ENCODE results near the gene CALR. TPM values are rescaled to one million over a fixed set of nuclear protein-coding genes. Genes with fewer than 3 reads are reported as not detected.

CALR gene
- total and polyA plus RNA-seq, 2 experiments from 2014 or later = 1,015 to 1,238 TPM

DNA sequence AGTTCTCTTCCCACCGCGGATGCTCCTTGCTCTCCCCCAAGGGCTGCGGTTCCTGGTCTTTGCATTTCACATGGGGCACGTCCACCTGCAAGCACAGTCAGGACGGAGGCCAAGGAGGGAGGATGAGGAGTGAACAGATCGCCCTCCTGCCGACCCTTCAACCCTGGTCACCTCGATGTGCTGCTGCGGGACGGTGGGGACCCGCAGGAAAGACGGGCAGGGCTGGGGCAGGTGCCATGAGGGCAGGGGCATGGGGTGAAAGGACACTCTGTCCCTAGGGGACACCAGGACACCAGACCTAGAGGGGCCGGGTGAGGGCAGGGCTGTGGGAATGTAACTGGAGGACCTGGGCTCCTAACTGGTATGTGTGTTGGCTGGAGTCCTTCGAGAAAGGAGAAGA is 20.2 kb upstream of the CALR start:
- Histone ChIP-seq H3K9me2 (ENCODE audit: insufficient read depth) (no peaks in the 10 kb centered on the region), H3K27me3 (replicated peaks; ENCODE audit: insufficient read depth) (no peaks in the 10 kb centered on the region), H3K4me1 (ENCODE audit: insufficient read depth) (peaks cover 8% of the 10 kb centered on the region; the same call in 1 of the 2 replicates), H3K27ac (no peak overlapping the region), H3K9me3 (ENCODE audit: low read depth) (no peaks in the 10 kb centered on the region), H3K36me3 (ENCODE audit: low read depth) (no peaks in the 10 kb centered on the region), H3K79me2 (ENCODE audit: insufficient read depth) (no peaks in the 10 kb centered on the region), H3K4me3 (no peak overlapping the region), H3K4me2 (ENCODE audit: unreplicated experiment) (no peak overlapping the region), H3K9ac (no peak overlapping the region), H3F3A (ENCODE audit: insufficient read depth) (peaks cover 16% of the 10 kb centered on the region; the same call in 1 of the 2 replicates), H4K20me1 (ENCODE audit: insufficient read depth) (no peaks in the 10 kb centered on the region), H2AFZ (no peak overlapping the region)
- in situ Hi-C loops (cut with MboI) = no loop called here
- no peak for DNase-seq
- TF ChIP-seq EZH2 (IDR thresholded peaks at IDR 0.05; ENCODE audit: insufficient read depth, poor library complexity, severe bottlenecking) (no peak), EZH2phosphoT487 (IDR thresholded peaks at IDR 0.05; ENCODE audit: insufficient read depth, low read depth) (no peak)
- WGBS, 2 experiments (ENCODE audit: low coverage in 1 of 2, low lambda C conversion rate in 2 of 2, missing lambda C conversion rate in 2 of 2) = 92% methylated on average over 14 of the region's 14 CpGs

DNA sequence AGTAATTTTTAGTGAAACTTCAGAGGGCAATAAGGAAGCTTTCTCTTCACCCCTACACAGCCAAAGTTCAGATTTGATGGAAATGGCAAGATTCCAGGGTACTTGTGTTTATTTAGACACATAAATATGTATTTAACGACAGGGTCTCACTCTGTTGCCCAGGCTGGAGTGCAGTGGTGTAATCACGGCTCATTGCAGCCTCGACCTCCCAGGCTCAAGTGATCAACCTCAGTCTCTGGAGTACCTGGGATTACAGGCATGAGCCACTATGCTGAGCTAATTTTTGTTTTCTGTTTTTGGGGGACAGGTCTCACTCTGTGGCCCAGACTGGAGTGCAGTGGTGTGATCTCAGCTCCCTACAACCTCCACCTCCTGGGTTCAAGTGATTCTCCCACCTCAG is 17.4 kb upstream of the CALR start:
- TF ChIP-seq EZH2 (IDR thresholded peaks at IDR 0.05; ENCODE audit: insufficient read depth, poor library complexity, severe bottlenecking) = no peak
- no peak for TF ChIP-seq EZH2phosphoT487 (IDR thresholded peaks at IDR 0.05; ENCODE audit: insufficient read depth, low read depth)
- H3K79me2 ChIP-seq (ENCODE audit: insufficient read depth) = no peaks in the 10 kb centered on the region
- no peak overlapping the region for H3K4me2 ChIP-seq (ENCODE audit: unreplicated experiment)
- in situ Hi-C loops (cut with MboI) = no loop called here
- H3K4me1 ChIP-seq (ENCODE audit: insufficient read depth) = no peaks in the 10 kb centered on the region
- H3K9ac ChIP-seq = no peak overlapping the region
- no peaks in the 10 kb centered on the region for H3K9me2 ChIP-seq (ENCODE audit: insufficient read depth)
- no peak overlapping the region for H2AFZ ChIP-seq
- no peaks in the 10 kb centered on the region for H4K20me1 ChIP-seq (ENCODE audit: insufficient read depth)
- no peaks in the 10 kb centered on the region for H3K9me3 ChIP-seq (ENCODE audit: low read depth)
- H3K36me3 ChIP-seq (ENCODE audit: low read depth) = peaks cover 20% of the 10 kb centered on the region
- WGBS, 2 experiments (ENCODE audit: low coverage in 1 of 2, low lambda C conversion rate in 2 of 2, missing lambda C conversion rate in 2 of 2) = 73 to 78% methylated on average over 3 of the region's 3 CpGs
- peaks cover 16% of the 10 kb centered on the region for H3F3A ChIP-seq (ENCODE audit: insufficient read depth)
- DNase-seq = no peak
- no peak overlapping the region for H3K27ac ChIP-seq
- no peak overlapping the region for H3K4me3 ChIP-seq
- no peaks in the 10 kb centered on the region for H3K27me3 ChIP-seq (replicated peaks; ENCODE audit: insufficient read depth)

DNA sequence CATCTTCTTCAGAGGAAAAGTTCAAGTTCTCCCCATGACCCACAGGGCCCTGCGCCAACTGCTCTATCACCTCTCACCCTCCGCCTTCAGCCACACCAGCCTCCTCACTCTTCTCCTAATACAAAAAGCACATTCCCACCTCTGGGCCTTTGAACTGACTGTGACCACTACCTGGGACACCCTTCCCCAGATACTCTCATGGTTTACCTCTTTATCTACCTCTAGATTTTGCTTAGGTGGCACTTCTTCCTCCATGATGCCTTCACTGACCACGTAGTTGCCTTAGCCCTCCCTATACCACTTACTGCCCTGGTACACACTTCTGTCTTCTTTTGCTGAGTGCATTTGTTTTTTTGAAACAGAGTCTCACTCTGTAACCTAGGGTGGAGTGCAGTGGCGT is 15.4 kb upstream of the CALR start:
- no peaks in the 10 kb centered on the region for H3K27me3 ChIP-seq (replicated peaks; ENCODE audit: insufficient read depth)
- H3K36me3 ChIP-seq (ENCODE audit: low read depth) = peaks cover 33% of the 10 kb centered on the region
- no peaks in the 10 kb centered on the region for H3K9me3 ChIP-seq (ENCODE audit: low read depth)
- no peaks in the 10 kb centered on the region for H3K4me1 ChIP-seq (ENCODE audit: insufficient read depth)
- H3K9ac ChIP-seq = no peak overlapping the region
- no peaks in the 10 kb centered on the region for H4K20me1 ChIP-seq (ENCODE audit: insufficient read depth)
- H3K79me2 ChIP-seq (ENCODE audit: insufficient read depth) = no peaks in the 10 kb centered on the region
- H3K4me3 ChIP-seq = no peak overlapping the region
- peaks cover 16% of the 10 kb centered on the region for H3F3A ChIP-seq (ENCODE audit: insufficient read depth)
- H2AFZ ChIP-seq = no peak overlapping the region
- no peaks in the 10 kb centered on the region for H3K9me2 ChIP-seq (ENCODE audit: insufficient read depth)
- TF ChIP-seq EZH2phosphoT487 (IDR thresholded peaks at IDR 0.05; ENCODE audit: insufficient read depth, low read depth) (no peak), EZH2 (IDR thresholded peaks at IDR 0.05; ENCODE audit: insufficient read depth, poor library complexity, severe bottlenecking) (no peak)
- 96 to 99% methylated on average over 4 of the region's 4 CpGs for WGBS, 2 experiments (ENCODE audit: low coverage in 1 of 2, low lambda C conversion rate in 2 of 2, missing lambda C conversion rate in 2 of 2)
- in situ Hi-C loops (cut with MboI) = no loop called here
- no peak for DNase-seq
- no peak overlapping the region for H3K4me2 ChIP-seq (ENCODE audit: unreplicated experiment)
- H3K27ac ChIP-seq = no peak overlapping the region

DNA sequence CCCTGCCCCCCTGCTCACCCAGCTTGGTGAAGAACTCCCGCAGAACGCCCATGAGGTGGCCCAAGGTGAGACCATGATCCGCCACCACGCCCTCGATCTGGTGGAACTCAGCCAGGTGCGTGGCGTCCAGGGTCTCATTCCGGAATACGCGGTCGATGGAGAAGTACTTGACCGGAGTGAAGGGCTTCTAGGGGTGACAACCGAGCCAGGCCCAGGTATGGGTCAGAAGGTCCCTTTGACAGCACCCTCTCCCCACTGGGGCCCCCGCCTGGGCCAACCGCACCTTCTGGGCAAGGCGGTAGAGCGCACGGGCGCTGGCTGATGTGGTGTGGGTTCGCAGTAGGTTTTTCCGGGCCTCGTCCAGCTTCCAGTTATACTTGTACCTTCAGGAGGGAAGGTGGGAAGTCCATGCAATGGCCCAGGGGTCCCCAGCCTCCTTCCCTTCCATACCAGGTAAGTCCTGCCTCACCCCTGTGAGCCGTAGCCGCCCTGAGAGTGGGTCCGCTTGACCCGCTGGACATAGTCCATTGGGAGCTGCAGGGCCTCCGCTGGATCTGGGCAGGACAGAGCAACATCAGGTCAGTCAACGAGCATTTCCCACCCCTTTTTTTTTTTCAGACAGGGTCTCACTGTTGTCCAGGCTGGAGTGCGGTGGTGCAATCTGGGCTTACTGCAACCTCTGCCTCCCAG is 13.6 kb upstream of the CALR start:
- Histone ChIP-seq H3K9me2 (ENCODE audit: insufficient read depth) (no peaks in the 10 kb centered on the region), H3K4me1 (ENCODE audit: insufficient read depth) (no peaks in the 10 kb centered on the region), H3K79me2 (ENCODE audit: insufficient read depth) (peaks cover 5% of the 10 kb centered on the region), H3F3A (ENCODE audit: insufficient read depth) (peaks cover 13% of the 10 kb centered on the region), H3K9me3 (ENCODE audit: low read depth) (no peaks in the 10 kb centered on the region), H3K4me3 (no peak overlapping the region), H3K36me3 (ENCODE audit: low read depth) (peaks cover 33% of the 10 kb centered on the region), H3K9ac (no peak overlapping the region), H4K20me1 (ENCODE audit: insufficient read depth) (no peaks in the 10 kb centered on the region), H3K27me3 (replicated peaks; ENCODE audit: insufficient read depth) (no peaks in the 10 kb centered on the region), H3K4me2 (ENCODE audit: unreplicated experiment) (no peak overlapping the region), H2AFZ (no peak overlapping the region), H3K27ac (no peak overlapping the region)
- no peak for DNase-seq
- TF ChIP-seq EZH2 (IDR thresholded peaks at IDR 0.05; ENCODE audit: insufficient read depth, poor library complexity, severe bottlenecking) = no peak
- TF ChIP-seq EZH2phosphoT487 (IDR thresholded peaks at IDR 0.05; ENCODE audit: insufficient read depth, low read depth) = no peak
- 96% methylated on average over 25 to 29 of the region's 29 CpGs for WGBS, 2 experiments (ENCODE audit: low coverage in 1 of 2, low lambda C conversion rate in 2 of 2, missing lambda C conversion rate in 2 of 2)
- in situ Hi-C loops (cut with MboI) = no loop called here
